K562 (cell line): ENCODE data around the gene PLPPR1. TPM values are rescaled to one million over a fixed set of nuclear protein-coding genes. Genes with fewer than 3 reads are reported as not detected.

Experiments
- ATAC-seq: fragments of 200-7000 bp; cut with Tn5 transposase; 3 replicates; pipeline ENCODE4 v1.9.1; 2020; ENCODE audit warnings: moderate library complexity
- BruUV-seq: library from RNA; stranded (reverse); fragments of 400-500 nt; replicated peaks from 2 replicates; lab custom pipeline; 2021; lab: Mats Ljungman, UMichigan
- CTCF ChIA-PET: fragments of 300-600 bp; formaldehyde crosslinking; extraction: SDS; loops from one replicate; lab custom pipeline; 2021; ENCODE audit warnings: low intra/inter-chr PET ratio; lab: Yijun Ruan, JAX
- POLR2A ChIA-PET: fragments of 300-600, 350-650 bp; sonication (Branson Sonifier 250); formaldehyde crosslinking; extraction: SDS; loops from one replicate; lab custom pipeline; 2021; ENCODE audit warnings: antibody characterized with exemption, inconsistent platforms; lab: Yijun Ruan, JAX
- DNase-seq, 4 experiments: peaks; one replicate each; pipeline versions ENCODE4 v3.0.0 to v3.0.0-alpha.2; 2011 to 2018; ENCODE audit warnings: low spot score in 3 of 4, mixed read lengths in 3 of 4; ENCODE audit errors: extremely low read depth in 1 of 4
- FAIRE-seq: peaks from 2 replicates; lab custom pipeline; 2011; peaks lifted over from hg19 to GRCh38; lab: Jason Lieb, UNC
- H2AFZ ChIP-seq: 2 replicates; pipeline ENCODE4 v1.6.0; 2011; ENCODE audit warnings: low read depth, low read length, control low read depth, inconsistent platforms
- H3K27ac ChIP-seq: fragments of 200-600 bp; 3 replicates; pipeline ENCODE4 v1.8.0; 2011; ENCODE audit warnings: low read depth, mild to moderate bottlenecking, control low read depth, inconsistent platforms, low read length, moderate library complexity, mixed read lengths; ENCODE audit errors: extremely low read depth
- H3K27me3 ChIP-seq, 2 experiments: fragments of 300-600 bp in 1 of 2; 2 replicates in 1 of 2; 3 replicates in 1 of 2; pipeline versions ENCODE4 v1.6.0 to v1.8.0; 2011; ENCODE audit warnings: inconsistent platforms in 2 of 2, low read length in 2 of 2, mild to moderate bottlenecking in 1 of 2, mixed read lengths in 1 of 2, moderate library complexity in 1 of 2; ENCODE audit not compliant: control insufficient read depth in 2 of 2, insufficient read depth in 2 of 2
- H3K36me3 ChIP-seq: fragments of 300-600 bp; 3 replicates; pipeline ENCODE4 v1.8.0; 2011; ENCODE audit warnings: mild to moderate bottlenecking, low read length, inconsistent platforms; ENCODE audit not compliant: control insufficient read depth, insufficient read depth
- H3K4me1 ChIP-seq, 2 experiments: fragments of 200-600 bp in 1 of 2; replicated peaks in 1 of 2; 2 replicates in 1 of 2; 3 replicates in 1 of 2; pipeline versions ENCODE4 v1.5.1 to v1.8.0; 2011; ENCODE audit warnings: inconsistent platforms in 2 of 2, low read length in 2 of 2, mild to moderate bottlenecking in 1 of 2, mixed read lengths in 1 of 2, moderate library complexity in 1 of 2; ENCODE audit not compliant: control insufficient read depth in 2 of 2, insufficient read depth in 2 of 2
- H3K4me2 ChIP-seq: 2 replicates; pipeline ENCODE4 v1.6.1; 2011; ENCODE audit warnings: low read length, control low read depth, inconsistent platforms, mixed read lengths; ENCODE audit not compliant: insufficient read depth
- H3K4me3 ChIP-seq: fragments of 200-600 bp; sonication (generic), shearing (Covaris generic); 2 replicates; pipeline ENCODE4 v1.5.1; 2016; ENCODE audit warnings: control low read depth, inconsistent platforms
- H3K79me2 ChIP-seq: fragments of 200-600 bp; 3 replicates; pipeline ENCODE4 v1.8.0; 2011; ENCODE audit warnings: low read length, inconsistent platforms; ENCODE audit not compliant: control insufficient read depth, insufficient read depth
- H3K9ac ChIP-seq, 2 experiments: 2 replicates each; pipeline versions ENCODE4 v1.6.0 to v1.6.1; 2011; ENCODE audit warnings: low read depth in 2 of 2, low read length in 2 of 2, control low read depth in 1 of 2, inconsistent platforms in 1 of 2, mild to moderate bottlenecking in 1 of 2, mixed read lengths in 1 of 2; ENCODE audit not compliant: insufficient read depth in 1 of 2
- H3K9me1 ChIP-seq: one replicate; pipeline ENCODE4 v1.6.0; 2011; ENCODE audit warnings: inconsistent platforms, mild to moderate bottlenecking, low read length, moderate library complexity; ENCODE audit not compliant: control insufficient read depth, insufficient read depth
- H3K9me3 ChIP-seq: replicated peaks from 2 replicates; pipeline ENCODE4 v1.5.1; 2011; ENCODE audit warnings: low read depth, low read length, inconsistent platforms; ENCODE audit not compliant: control insufficient read depth, insufficient read depth
- H4K20me1 ChIP-seq: replicated peaks from 2 replicates; pipeline ENCODE4 v1.6.1; 2011; ENCODE audit warnings: low read length, inconsistent platforms, mixed read lengths; ENCODE audit not compliant: control insufficient read depth, insufficient read depth
- CC2D1A ChIP-seq: fragments of 450-650 bp; IDR thresholded peaks from 2 replicates; pipeline ENCODE4 v1.6.1; 2017; ENCODE audit warnings: mild to moderate bottlenecking
- CCNT2 ChIP-seq: IDR thresholded peaks from 2 replicates; pipeline ENCODE4 v1.6.1; 2011; ENCODE audit warnings: borderline replicate concordance, low read depth, mild to moderate bottlenecking, moderate library complexity, mixed read lengths, low read length; ENCODE audit not compliant: insufficient read length; ENCODE audit errors: extremely low read depth
- CREB3L1 ChIP-seq: fragments of 450-650 bp; IDR thresholded peaks from 2 replicates; pipeline ENCODE4 v1.6.1; 2014; ENCODE audit warnings: low read depth, mild to moderate bottlenecking, moderate library complexity, borderline replicate concordance
- DNMT1 ChIP-seq: fragments of 450-650 bp; IDR thresholded peaks from 2 replicates; pipeline ENCODE4 v1.6.1; 2016; ENCODE audit warnings: antibody characterized with exemption, mild to moderate bottlenecking
- EP400 ChIP-seq: fragments of 450-650 bp; IDR thresholded peaks from 2 replicates; pipeline ENCODE4 v1.6.1; 2017; ENCODE audit warnings: antibody characterized with exemption, mild to moderate bottlenecking, moderate library complexity
- MTA3 ChIP-seq: fragments of 450-650 bp; formaldehyde crosslinking; IDR thresholded peaks from 2 replicates; pipeline ENCODE4 v1.6.1; 2017; ENCODE audit warnings: mild to moderate bottlenecking, borderline replicate concordance
- NKRF ChIP-seq: fragments of 450-650 bp; IDR thresholded peaks from 2 replicates; pipeline ENCODE4 v1.6.1; 2016; ENCODE audit warnings: borderline replicate concordance
- SMAD4 ChIP-seq: fragments of 250-450 bp; sonication (Bioruptor Pico); conservative IDR thresholded peaks from 2 replicates; pipeline ENCODE4 v1.8.0; 2021; ENCODE audit warnings: inconsistent platforms, mild to moderate bottlenecking, moderate library complexity
- TARDBP ChIP-seq: fragments of 450-650 bp; IDR thresholded peaks from 2 replicates; pipeline ENCODE4 v1.6.1; 2016
- TEAD2 ChIP-seq: fragments of 450-650 bp; IDR thresholded peaks from 2 replicates; pipeline ENCODE4 v1.6.1; 2016; ENCODE audit warnings: missing genetic modification characterization, control low read depth, missing compliant biosample characterization
- ZBTB7A ChIP-seq: IDR thresholded peaks from 2 replicates; pipeline ENCODE4 v1.6.1; 2011; ENCODE audit warnings: low read depth, mild to moderate bottlenecking, low read length, moderate library complexity, borderline replicate concordance; ENCODE audit not compliant: control insufficient read depth
- in situ Hi-C: fragments of 300-500 bp; cut with MboI; formaldehyde crosslinking; loops from 4 replicates; pipeline ENCODE4 v1.15.0; 2018; ENCODE audit warnings: inconsistent platforms, mixed read lengths
- intact Hi-C: fragments of 100-400 bp; cut with micrococcal nuclease; formaldehyde crosslinking; loops from 2 replicates; pipeline ENCODE4 v1.14.2; 2022
- polyA plus RNA-seq, 8 experiments: library from polyadenylated mRNA; depleted of rRNA in 4 of 8; stranded (reverse) in 5 of 8; unstranded in 3 of 8; fragments of >200 nt; fragmentation: Nextera tagmentation in 2 of 8; fragmentation: Illumina TruSeq in 1 of 8; extraction: Ambion mirVana in 2 of 8; extraction: Trizol in 1 of 8; gene quantifications; 2 replicates each; pipeline versions ENCODE4 v1.2.1 to v1.2.3, GENCODE V29; 2011 to 2014; ENCODE audit warnings: inconsistent platforms in 1 of 8, missing spikeins in 1 of 8
- total RNA-seq, 7 experiments: library from RNA; depleted of rRNA in 6 of 7; stranded (reverse); fragments of >200 nt in 6 of 7; fragmentation: Illumina TruSeq in 2 of 7; extraction: Trizol in 2 of 7; gene quantifications; 2 replicates each; pipeline versions ENCODE4 v1.2.1 to v1.2.3, GENCODE V29; 2011 to 2021; ENCODE audit warnings: low replicate concordance in 1 of 7
- TF ChIP-seq, protein P1 (sequence below): fragments of 250-450 bp; sonication (Bioruptor Pico); IDR thresholded peaks from 2 replicates; pipeline ENCODE4 v1.8.0; 2022; ENCODE audit warnings: inconsistent platforms
- TF ChIP-seq, protein P2 (sequence below): fragments of 150-350 bp; conservative IDR thresholded peaks from 2 replicates; pipeline ENCODE4 v1.6.1; 2014; ENCODE audit warnings: low read length

The PLPPR1 gene
- total and polyA plus RNA-seq, 9 of the 15 experiments (the other 6 are each of a cell fraction or from before 2014, with no cell fraction given) = not detected

GRCh38 chr9:101265261-101265660, 236.7 kb downstream of the PLPPR1 start:
- Histone ChIP-seq H3K9me1 (no peaks in the 10 kb centered on the region), H3K9me3 (no peaks in the 10 kb centered on the region), H3K4me2 (no peak overlapping the region), H3K36me3 (no peaks in the 10 kb centered on the region), H2AFZ (no peak overlapping the region), H3K27me3 (no peaks in the 10 kb centered on the region; a peak in 1 of 5 replicates), H3K9ac (no peak overlapping the region), H3K4me3 (no peak overlapping the region), H4K20me1 (no peaks in the 10 kb centered on the region), H3K79me2 (no peaks in the 10 kb centered on the region), H3K27ac (no peak overlapping the region), H3K4me1 (no peaks in the 10 kb centered on the region)
- intact Hi-C loops = no loop called here
- DNase-seq = no peak
- ATAC-seq = no peak
- no peak for FAIRE-seq
- ChIA-PET POLR2A (no interaction called here), CTCF (no interaction called here)
- in situ Hi-C loops = no loop called here
- no TSS peak for BruUV-seq
- TF ChIP-seq CREB3L1 (no peak), CC2D1A (no peak), DNMT1 (no peak), MTA3 (no peak), SMAD4 (no peak), CCNT2 (no peak), NKRF (no peak), TARDBP (no peak), TEAD2 (tag) (no peak), EP400 (no peak), ZBTB7A (no peak)
- TF ChIP-seq, protein P1, sequence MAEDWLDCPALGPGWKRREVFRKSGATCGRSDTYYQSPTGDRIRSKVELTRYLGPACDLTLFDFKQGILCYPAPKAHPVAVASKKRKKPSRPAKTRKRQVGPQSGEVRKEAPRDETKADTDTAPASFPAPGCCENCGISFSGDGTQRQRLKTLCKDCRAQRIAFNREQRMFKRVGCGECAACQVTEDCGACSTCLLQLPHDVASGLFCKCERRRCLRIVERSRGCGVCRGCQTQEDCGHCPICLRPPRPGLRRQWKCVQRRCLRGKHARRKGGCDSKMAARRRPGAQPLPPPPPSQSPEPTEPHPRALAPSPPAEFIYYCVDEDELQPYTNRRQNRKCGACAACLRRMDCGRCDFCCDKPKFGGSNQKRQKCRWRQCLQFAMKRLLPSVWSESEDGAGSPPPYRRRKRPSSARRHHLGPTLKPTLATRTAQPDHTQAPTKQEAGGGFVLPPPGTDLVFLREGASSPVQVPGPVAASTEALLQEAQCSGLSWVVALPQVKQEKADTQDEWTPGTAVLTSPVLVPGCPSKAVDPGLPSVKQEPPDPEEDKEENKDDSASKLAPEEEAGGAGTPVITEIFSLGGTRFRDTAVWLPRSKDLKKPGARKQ (CRISPR knock-in tag) = no peak
- TF ChIP-seq, protein P2, sequence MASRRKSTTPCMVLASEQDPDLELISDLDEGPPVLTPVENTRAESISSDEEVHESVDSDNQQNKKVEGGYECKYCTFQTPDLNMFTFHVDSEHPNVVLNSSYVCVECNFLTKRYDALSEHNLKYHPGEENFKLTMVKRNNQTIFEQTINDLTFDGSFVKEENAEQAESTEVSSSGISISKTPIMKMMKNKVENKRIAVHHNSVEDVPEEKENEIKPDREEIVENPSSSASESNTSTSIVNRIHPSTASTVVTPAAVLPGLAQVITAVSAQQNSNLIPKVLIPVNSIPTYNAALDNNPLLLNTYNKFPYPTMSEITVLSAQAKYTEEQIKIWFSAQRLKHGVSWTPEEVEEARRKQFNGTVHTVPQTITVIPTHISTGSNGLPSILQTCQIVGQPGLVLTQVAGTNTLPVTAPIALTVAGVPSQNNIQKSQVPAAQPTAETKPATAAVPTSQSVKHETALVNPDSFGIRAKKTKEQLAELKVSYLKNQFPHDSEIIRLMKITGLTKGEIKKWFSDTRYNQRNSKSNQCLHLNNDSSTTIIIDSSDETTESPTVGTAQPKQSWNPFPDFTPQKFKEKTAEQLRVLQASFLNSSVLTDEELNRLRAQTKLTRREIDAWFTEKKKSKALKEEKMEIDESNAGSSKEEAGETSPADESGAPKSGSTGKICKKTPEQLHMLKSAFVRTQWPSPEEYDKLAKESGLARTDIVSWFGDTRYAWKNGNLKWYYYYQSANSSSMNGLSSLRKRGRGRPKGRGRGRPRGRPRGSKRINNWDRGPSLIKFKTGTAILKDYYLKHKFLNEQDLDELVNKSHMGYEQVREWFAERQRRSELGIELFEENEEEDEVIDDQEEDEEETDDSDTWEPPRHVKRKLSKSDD = no peak
